Measurements from ENCODE around the gene TRIM44.

TRIM44 gene

GRCh38 chr11:35676611-35676965 is 14.0 kb downstream of the TRIM44 start:
- H3K4me2 ChIP-seq (ENCODE audit: low read length) = no peak overlapping the region
- H3K36me3 ChIP-seq (ENCODE audit: insufficient read depth, low read length) = no peaks in the 10 kb centered on the region
- TF ChIP-seq CTCF (IDR thresholded peaks at IDR 0.05; ENCODE audit: low read length) (no peak), EZH2 (IDR thresholded peaks at IDR 0.05; ENCODE audit: borderline replicate concordance, low read length) (no peak)
- no peaks in the 10 kb centered on the region for H3F3A ChIP-seq (ENCODE audit: insufficient read depth, low read length)
- no peaks in the 10 kb centered on the region for H4K20me1 ChIP-seq (ENCODE audit: insufficient read depth, low read length)
- no peak overlapping the region for H3K4me3 ChIP-seq (ENCODE audit: low read depth, low read length, poor library complexity, severe bottlenecking)
- no peaks in the 10 kb centered on the region; the same call in 1 of the 2 replicates for H3K79me2 ChIP-seq (ENCODE audit: insufficient read depth, low read length)
- no peaks in the 10 kb centered on the region for H3K27me3 ChIP-seq (ENCODE audit: insufficient read depth, low read length)
- no peaks in the 10 kb centered on the region for H3K9me2 ChIP-seq (ENCODE audit: low read depth, low read length)
- no peak overlapping the region for H3K9ac ChIP-seq (ENCODE audit: low read length)
- no peaks in the 10 kb centered on the region for H3K9me3 ChIP-seq (ENCODE audit: low read length)
- H2AFZ ChIP-seq (ENCODE audit: low read length) = no peak overlapping the region
- H3K4me1 ChIP-seq (ENCODE audit: insufficient read depth, low read length, severe bottlenecking) = peaks cover 12% of the 10 kb centered on the region
- no peak overlapping the region for H3K27ac ChIP-seq (ENCODE audit: low read depth, low read length, poor library complexity, severe bottlenecking)

DNA sequence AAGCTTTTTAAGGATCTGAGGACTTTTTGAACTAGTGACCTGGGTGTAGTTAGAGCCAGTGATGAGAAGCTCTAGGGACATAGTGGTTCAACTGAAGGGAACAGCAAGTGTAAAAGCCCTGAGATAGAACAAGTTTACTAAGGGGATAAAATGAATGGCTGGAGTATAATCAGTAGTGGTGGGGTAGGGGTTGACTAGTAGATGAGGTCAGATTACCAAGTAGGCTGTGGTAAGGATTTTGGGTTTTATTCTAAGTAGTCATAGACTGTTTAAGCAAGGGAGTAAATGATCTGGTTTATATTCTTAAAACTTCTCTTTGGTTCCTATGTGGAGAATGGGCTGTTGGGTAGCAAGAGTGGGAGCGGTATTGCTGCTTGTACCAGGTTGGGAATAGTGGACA is 15.3 kb downstream of the TRIM44 start:
- Histone ChIP-seq H3K9me3 (ENCODE audit: low read length) (no peaks in the 10 kb centered on the region), H3K79me2 (ENCODE audit: insufficient read depth, low read length) (no peaks in the 10 kb centered on the region; the same call in 1 of the 2 replicates), H2AFZ (ENCODE audit: low read length) (no peak overlapping the region), H3K4me3 (ENCODE audit: low read depth, low read length, poor library complexity, severe bottlenecking) (no peak overlapping the region), H3K9ac (ENCODE audit: low read length) (no peak overlapping the region), H3K4me1 (ENCODE audit: insufficient read depth, low read length, severe bottlenecking) (peaks cover 13% of the 10 kb centered on the region), H3K4me2 (ENCODE audit: low read length) (no peak overlapping the region), H4K20me1 (ENCODE audit: insufficient read depth, low read length) (no peaks in the 10 kb centered on the region), H3F3A (ENCODE audit: insufficient read depth, low read length) (no peaks in the 10 kb centered on the region), H3K27ac (ENCODE audit: low read depth, low read length, poor library complexity, severe bottlenecking) (no peak overlapping the region), H3K36me3 (ENCODE audit: insufficient read depth, low read length) (no peaks in the 10 kb centered on the region), H3K27me3 (ENCODE audit: insufficient read depth, low read length) (no peaks in the 10 kb centered on the region), H3K9me2 (ENCODE audit: low read depth, low read length) (no peaks in the 10 kb centered on the region)
- TF ChIP-seq EZH2 (IDR thresholded peaks at IDR 0.05; ENCODE audit: borderline replicate concordance, low read length) (no peak), CTCF (IDR thresholded peaks at IDR 0.05; ENCODE audit: low read length) (no peak)

DNA sequence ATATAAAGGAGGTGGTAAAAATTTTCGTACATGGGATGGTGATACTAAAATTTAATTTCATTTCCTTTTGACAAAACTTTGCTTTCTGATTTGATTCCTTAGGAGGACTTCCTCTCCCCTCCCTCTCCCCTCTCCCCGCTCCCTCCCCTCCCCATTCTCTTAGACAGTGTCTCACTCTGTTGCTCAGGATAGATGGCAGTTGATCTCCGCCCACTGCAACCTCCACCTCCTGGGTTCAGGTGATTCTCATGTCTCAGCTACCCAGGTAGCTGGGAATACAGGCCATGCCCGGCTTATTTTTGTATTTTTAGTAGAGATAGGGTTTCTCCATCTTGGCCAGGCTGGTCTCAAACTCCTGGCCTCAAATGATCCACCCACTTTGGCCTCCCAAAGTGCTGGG is 15.9 kb downstream of the TRIM44 start:
- Histone ChIP-seq H3K4me3 (ENCODE audit: low read depth, low read length, poor library complexity, severe bottlenecking) (no peak overlapping the region), H3K9me2 (ENCODE audit: low read depth, low read length) (no peaks in the 10 kb centered on the region), H3K36me3 (ENCODE audit: insufficient read depth, low read length) (no peaks in the 10 kb centered on the region), H2AFZ (ENCODE audit: low read length) (no peak overlapping the region), H3K4me1 (ENCODE audit: insufficient read depth, low read length, severe bottlenecking) (peaks cover 14% of the 10 kb centered on the region), H3F3A (ENCODE audit: insufficient read depth, low read length) (no peaks in the 10 kb centered on the region), H3K27ac (ENCODE audit: low read depth, low read length, poor library complexity, severe bottlenecking) (no peak overlapping the region), H4K20me1 (ENCODE audit: insufficient read depth, low read length) (no peaks in the 10 kb centered on the region), H3K9ac (ENCODE audit: low read length) (no peak overlapping the region), H3K9me3 (ENCODE audit: low read length) (no peaks in the 10 kb centered on the region), H3K27me3 (ENCODE audit: insufficient read depth, low read length) (no peaks in the 10 kb centered on the region), H3K4me2 (ENCODE audit: low read length) (no peak overlapping the region), H3K79me2 (ENCODE audit: insufficient read depth, low read length) (no peaks in the 10 kb centered on the region; the same call in 1 of the 2 replicates)
- TF ChIP-seq EZH2 (IDR thresholded peaks at IDR 0.05; ENCODE audit: borderline replicate concordance, low read length) (no peak), CTCF (IDR thresholded peaks at IDR 0.05; ENCODE audit: low read length) (no peak)

All from OCI-LY1 (cell line).